Endothelial cell of umbilical vein (primary cell): ENCODE measurements around the gene ACVRL1. TPM values are rescaled to one million over a fixed set of nuclear protein-coding genes. Genes with fewer than 3 reads are reported as not detected.

ENCODE experiments used
- BruUV-seq: library from RNA; stranded (reverse); fragments of 400-500 nt; replicated peaks from 2 replicates; lab custom pipeline; 2021; lab: Mats Ljungman, UMichigan
- CTCF ChIA-PET: fragments of 300-600, 350-600 bp; sonication (Branson Sonifier 250); formaldehyde crosslinking; loops from one replicate; lab custom pipeline; 2021; ENCODE audit warnings: antibody characterized with exemption, inconsistent platforms; lab: Charles Lee
- POLR2A ChIA-PET: fragments of 300-600, 350-600 bp; sonication (Branson Sonifier 250); formaldehyde crosslinking; loops from one replicate; lab custom pipeline; 2021; ENCODE audit warnings: antibody characterized with exemption, inconsistent platforms; lab: Charles Lee
- DNase-seq: peaks from one replicate; pipeline ENCODE4 v3.0.0-alpha.2; 2011; ENCODE audit warnings: low read depth, low spot score
- FAIRE-seq: peaks from 2 replicates; lab custom pipeline; 2011; peaks lifted over from hg19 to GRCh38; lab: Jason Lieb, UNC
- H2AFZ ChIP-seq: 2 replicates; pipeline ENCODE4 v1.6.0; 2012; ENCODE audit warnings: low read depth, low read length, control low read depth, inconsistent platforms
- H3K27ac ChIP-seq: 2 replicates; pipeline ENCODE4 v1.5.1; 2011; ENCODE audit warnings: low read depth, mild to moderate bottlenecking, control low read depth, low read length, moderate library complexity; ENCODE audit not compliant: insufficient read depth
- H3K27me3 ChIP-seq, 2 experiments: 2 replicates each; pipeline versions ENCODE4 v1.6.0 to v1.6.1; 2011; ENCODE audit warnings: low read length in 2 of 2, mixed read lengths in 1 of 2; ENCODE audit not compliant: control insufficient read depth in 2 of 2, insufficient read depth in 2 of 2
- H3K36me3 ChIP-seq, 2 experiments: 2 replicates in 1 of 2; 3 replicates in 1 of 2; pipeline ENCODE4 v1.5.1; 2011; ENCODE audit warnings: low read length in 2 of 2, mild to moderate bottlenecking in 1 of 2, moderate library complexity in 1 of 2; ENCODE audit not compliant: control insufficient read depth in 2 of 2, insufficient read depth in 2 of 2; ENCODE audit errors: extremely low read depth in 1 of 2
- H3K4me1 ChIP-seq: 3 replicates; pipeline ENCODE4 v1.5.1; 2011; ENCODE audit warnings: mild to moderate bottlenecking, low read length; ENCODE audit not compliant: control insufficient read depth, insufficient read depth; ENCODE audit errors: extremely low read depth
- H3K4me2 ChIP-seq: 2 replicates; pipeline ENCODE4 v1.6.1; 2011; ENCODE audit warnings: low read length, control low read depth, mixed read lengths; ENCODE audit not compliant: insufficient read depth
- H3K4me3 ChIP-seq, 3 experiments: fragments of 200-600 bp in 1 of 3; sonication (generic), shearing (Covaris generic) in 1 of 3; replicated peaks in 1 of 3; 2 replicates each; pipeline ENCODE4 v1.5.1; 2011 to 2016; ENCODE audit warnings: control low read depth in 3 of 3, low read length in 3 of 3, mild to moderate bottlenecking in 2 of 3, inconsistent platforms in 1 of 3, low read depth in 1 of 3, moderate library complexity in 1 of 3; ENCODE audit not compliant: insufficient read depth in 1 of 3
- H3K79me2 ChIP-seq: 2 replicates; pipeline ENCODE4 v1.6.0; 2012; ENCODE audit warnings: low read length, inconsistent platforms; ENCODE audit not compliant: control insufficient read depth, insufficient read depth
- H3K9ac ChIP-seq: replicated peaks from 2 replicates; pipeline ENCODE3; 2011; ENCODE audit warnings: low read length, control low read depth; ENCODE audit not compliant: insufficient read depth; ENCODE audit errors: extremely low read depth
- H3K9me1 ChIP-seq: replicated peaks from 3 replicates; pipeline ENCODE4 v1.6.0; 2011; ENCODE audit warnings: mild to moderate bottlenecking, low read length; ENCODE audit not compliant: control insufficient read depth, insufficient read depth; ENCODE audit errors: extremely low read depth
- H3K9me3 ChIP-seq: replicated peaks from 2 replicates; pipeline ENCODE4 v1.5.1; 2012; ENCODE audit warnings: low read length, inconsistent platforms; ENCODE audit not compliant: control insufficient read depth, insufficient read depth
- H4K20me1 ChIP-seq: replicated peaks from 2 replicates; pipeline ENCODE3; 2011; ENCODE audit warnings: mild to moderate bottlenecking, low read length; ENCODE audit not compliant: control insufficient read depth, insufficient read depth; ENCODE audit errors: extremely low read depth
- EZH2 ChIP-seq: IDR thresholded peaks from 2 replicates; pipeline ENCODE4 v1.6.1; 2012; ENCODE audit warnings: borderline replicate concordance, low read depth, mild to moderate bottlenecking, moderate library complexity, low read length, inconsistent platforms; ENCODE audit not compliant: severe bottlenecking
- FOS ChIP-seq: IDR thresholded peaks from 2 replicates; pipeline ENCODE4 v1.6.1; 2011; ENCODE audit warnings: mild to moderate bottlenecking, low read length, moderate library complexity, borderline replicate concordance; ENCODE audit not compliant: insufficient read depth
- GATA2 ChIP-seq: IDR thresholded peaks from 2 replicates; pipeline ENCODE4 v1.7.0; 2011; ENCODE audit warnings: low read depth, mild to moderate bottlenecking, moderate library complexity, mixed read lengths, low read length; ENCODE audit not compliant: insufficient read length, insufficient read depth
- JUN ChIP-seq: IDR thresholded peaks from 2 replicates; pipeline ENCODE4 v1.6.1; 2011; ENCODE audit warnings: borderline replicate concordance, low read depth; ENCODE audit not compliant: insufficient read length, insufficient read depth
- MYC ChIP-seq: IDR thresholded peaks from one replicate; pipeline ENCODE4 v1.6.1; 2011; ENCODE audit warnings: mild to moderate bottlenecking, low read depth, low read length
- POLR2A ChIP-seq: IDR thresholded peaks from 2 replicates; pipeline ENCODE4 v1.6.1; 2012; ENCODE audit warnings: low read depth, mild to moderate bottlenecking, control low read depth, low read length
- POLR2AphosphoS5 ChIP-seq: IDR thresholded peaks from 2 replicates; pipeline ENCODE4 v1.6.1; 2012; ENCODE audit warnings: low read depth, mild to moderate bottlenecking, control low read depth, low read length, moderate library complexity; ENCODE audit not compliant: insufficient read depth
- dilution Hi-C: fragments of 300-500 bp; cut with MboI; formaldehyde crosslinking; loops from one replicate; pipeline ENCODE4 v1.15.0; 2019; ENCODE audit warnings: low sequenced_read_pairs; ENCODE audit not compliant: extremely low pct_ligation_motif_present
- intact Hi-C: fragments of 100-400 bp; cut with micrococcal nuclease; formaldehyde crosslinking; loops from one replicate; pipeline ENCODE4 v1.10.0; 2022
- polyA plus RNA-seq, 4 experiments: library from polyadenylated mRNA; depleted of rRNA in 3 of 4; stranded (reverse) in 3 of 4; unstranded in 1 of 4; fragments of >200 nt; gene quantifications; 2 replicates each; pipeline versions ENCODE4 v1.2.1 to v1.2.3, GENCODE V29; 2011 to 2012; ENCODE audit warnings: missing spikeins in 1 of 4
- total RNA-seq: library from RNA; stranded (reverse); gene quantifications from 2 replicates; pipeline ENCODE4 v1.2.3, GENCODE V29; 2021
- TF ChIP-seq, protein P1 (sequence below), 2 donors: IDR thresholded peaks; 1 replicate in 1 of 2; 2 replicates in 1 of 2; pipeline ENCODE4 v1.5.1; 2011; ENCODE audit warnings: low read length in 2 of 2, mild to moderate bottlenecking in 2 of 2, moderate library complexity in 2 of 2, control low read depth in 1 of 2, inconsistent platforms in 1 of 2, low read depth in 1 of 2; ENCODE audit not compliant: insufficient read depth in 1 of 2; ENCODE audit errors: extremely low read depth in 1 of 2
- TF ChIP-seq, protein P2 (sequence below): IDR thresholded peaks from 2 replicates; pipeline ENCODE4 v1.6.1; 2011; ENCODE audit not compliant: insufficient read depth, insufficient read length

ACVRL1 gene
- total and polyA plus RNA-seq, 2 donors (not counting 3 experiments of a cell fraction or from before 2014, with no cell fraction given), result 355 to 404 TPM

DNA sequence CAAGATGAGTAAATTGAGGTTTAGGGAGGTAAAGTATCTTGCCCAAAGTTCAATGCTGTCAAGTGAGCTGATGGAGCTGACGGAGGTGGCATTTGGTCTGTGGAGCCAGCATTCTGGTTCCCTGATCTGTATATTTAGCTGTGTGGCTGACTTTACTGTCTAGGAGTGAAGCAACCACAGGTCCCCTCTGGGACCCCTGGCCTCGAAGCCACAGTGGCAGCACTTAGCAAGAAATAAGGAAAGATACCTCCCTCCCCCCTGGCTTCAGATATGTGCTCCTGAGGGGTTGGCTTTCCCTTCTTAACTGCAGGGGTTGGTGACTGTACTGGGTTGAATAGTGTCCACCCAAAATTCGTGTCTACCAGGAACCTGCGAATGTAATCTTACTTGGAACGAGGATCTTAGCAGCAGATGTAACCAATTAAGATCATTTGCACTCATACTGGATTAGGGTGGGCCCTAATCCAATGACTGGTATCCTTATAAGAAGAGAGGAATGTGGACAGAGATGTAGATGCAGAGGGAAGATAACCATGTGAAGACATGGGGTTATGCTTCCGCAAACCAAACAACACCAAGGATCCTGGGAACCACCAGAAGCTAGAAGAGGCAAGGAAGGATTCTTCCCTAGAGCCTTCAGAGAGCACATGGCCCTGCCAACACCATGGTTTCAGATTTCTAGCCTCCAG lies 42.2 kb downstream of the ACVRL1 start:
- Histone ChIP-seq H3K4me1 (peaks cover 20% of the 10 kb centered on the region), H4K20me1 (peaks cover 2% of the 10 kb centered on the region), H3K4me2 (no peak overlapping the region), H2AFZ (no peak overlapping the region), H3K9me3 (no peaks in the 10 kb centered on the region), H3K9ac (no peak overlapping the region), H3K79me2 (peaks cover 28% of the 10 kb centered on the region), H3K27ac (no peak overlapping the region), H3K9me1 (no peaks in the 10 kb centered on the region), H3K27me3 (peaks cover 0 to 4% of the 10 kb centered on the region in 2 experiments), H3K36me3 (no peaks in the 10 kb centered on the region), H3K4me3 (no peak overlapping the region)
- CTCF ChIA-PET, result interaction anchor here (1.1 to 3.7 kb wide), 6 partner anchors 13 to 34 kb away, joined by 3 to 24 read pairs (median 4); no protein-coding TSS in a partner anchor
- intact Hi-C loops, result no loop called here
- no TSS peak for BruUV-seq
- FAIRE-seq (no peak), DNase-seq (no peak)
- POLR2A ChIA-PET, result interaction anchor here (0.8 kb wide), 1 partner anchor 57 kb away, joined by 3 read pairs; the partner anchor contains the start of gene TAMALIN
- dilution Hi-C loops, result no loop called here
- no peak for TF ChIP-seq POLR2AphosphoS5
- no peak for TF ChIP-seq POLR2A
- TF ChIP-seq, protein P1, sequence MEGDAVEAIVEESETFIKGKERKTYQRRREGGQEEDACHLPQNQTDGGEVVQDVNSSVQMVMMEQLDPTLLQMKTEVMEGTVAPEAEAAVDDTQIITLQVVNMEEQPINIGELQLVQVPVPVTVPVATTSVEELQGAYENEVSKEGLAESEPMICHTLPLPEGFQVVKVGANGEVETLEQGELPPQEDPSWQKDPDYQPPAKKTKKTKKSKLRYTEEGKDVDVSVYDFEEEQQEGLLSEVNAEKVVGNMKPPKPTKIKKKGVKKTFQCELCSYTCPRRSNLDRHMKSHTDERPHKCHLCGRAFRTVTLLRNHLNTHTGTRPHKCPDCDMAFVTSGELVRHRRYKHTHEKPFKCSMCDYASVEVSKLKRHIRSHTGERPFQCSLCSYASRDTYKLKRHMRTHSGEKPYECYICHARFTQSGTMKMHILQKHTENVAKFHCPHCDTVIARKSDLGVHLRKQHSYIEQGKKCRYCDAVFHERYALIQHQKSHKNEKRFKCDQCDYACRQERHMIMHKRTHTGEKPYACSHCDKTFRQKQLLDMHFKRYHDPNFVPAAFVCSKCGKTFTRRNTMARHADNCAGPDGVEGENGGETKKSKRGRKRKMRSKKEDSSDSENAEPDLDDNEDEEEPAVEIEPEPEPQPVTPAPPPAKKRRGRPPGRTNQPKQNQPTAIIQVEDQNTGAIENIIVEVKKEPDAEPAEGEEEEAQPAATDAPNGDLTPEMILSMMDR (IDR thresholded peaks at IDR 0.05; ENCODE audit: extremely low read depth in 1 of 2, insufficient read depth in 1 of 2, low read depth in 1 of 2, low read length in 2 of 2), result no peak
- no peak for TF ChIP-seq FOS
- TF ChIP-seq, protein P2, sequence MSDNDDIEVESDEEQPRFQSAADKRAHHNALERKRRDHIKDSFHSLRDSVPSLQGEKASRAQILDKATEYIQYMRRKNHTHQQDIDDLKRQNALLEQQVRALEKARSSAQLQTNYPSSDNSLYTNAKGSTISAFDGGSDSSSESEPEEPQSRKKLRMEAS, result no peak
- no peak for TF ChIP-seq EZH2
- no peak for TF ChIP-seq JUN
- TF ChIP-seq MYC, result no peak
- no peak for TF ChIP-seq GATA2
